ENCODE results near the gene PIK3AP1. TPM values are rescaled to one million over a fixed set of nuclear protein-coding genes. Genes with fewer than 3 reads are reported as not detected.

Gene PIK3AP1
- total and polyA plus RNA-seq, 2 of the 8 experiments (the other 6 are each of a cell fraction or from before 2014, with no cell fraction given): 1.9 to 4.5 TPM

GRCh38 chr10:96764425-96765060, 44.2 kb upstream of the PIK3AP1 start:
- no peak overlapping the region for H2BK15ac ChIP-seq (ENCODE audit: low read length)
- H3K36me3 ChIP-seq (ENCODE audit: control insufficient read depth in 2 of 4, insufficient read depth in 4 of 4, low read length in 3 of 4): no peaks in the 10 kb centered on the region
- no peaks in the 10 kb centered on the region for H3K23me2 ChIP-seq (ENCODE audit: low read depth, low read length)
- H3K4me1 ChIP-seq (replicated peaks in 1 of 4; ENCODE audit: control insufficient read depth in 3 of 4, insufficient read depth in 4 of 4, low read length in 3 of 4): no peaks in the 10 kb centered on the region
- 92% methylated on average over 4 of the region's 4 CpGs; no CpG with 5 or more reads in 1 of the 2 experiments for WGBS, 2 experiments (ENCODE audit: extremely low coverage in 1 of 2, insufficient coverage in 1 of 2, insufficient read length in 1 of 2, insufficient replicate concordance in 2 of 2, low coverage in 1 of 2, low lambda C conversion rate in 2 of 2, missing lambda C conversion rate in 1 of 2)
- no peak overlapping the region for H2BK120ac ChIP-seq (replicated peaks; ENCODE audit: low read depth, low read length)
- no peaks in the 10 kb centered on the region for H3K27me3 ChIP-seq (replicated peaks in 1 of 4; ENCODE audit: control insufficient read depth in 3 of 4, extremely low read depth in 1 of 4, insufficient read depth in 3 of 4, low read length in 3 of 4)
- no peak overlapping the region for H3K23ac ChIP-seq (ENCODE audit: insufficient read length)
- no peak for DNase-seq (ENCODE audit: low read depth in 1 of 2, low spot score in 2 of 2)
- no peak overlapping the region for H3K4me3 ChIP-seq (ENCODE audit: extremely low read depth in 1 of 4, insufficient read depth in 2 of 4, low read depth in 3 of 4, low read length in 4 of 4)
- H4K91ac ChIP-seq (replicated peaks; ENCODE audit: insufficient read length, low read length): no peak overlapping the region
- H3K18ac ChIP-seq (ENCODE audit: extremely low read depth, low read length): no peak overlapping the region
- H3K4ac ChIP-seq (replicated peaks; ENCODE audit: insufficient read length, low read depth, low read length): no peak overlapping the region
- H2AFZ ChIP-seq (ENCODE audit: low read length): 0 out of 2 replicates have a peak overlapping the region, but pooled peaks have one; percentile 18
- no peak overlapping the region for H3K56ac ChIP-seq (replicated peaks; ENCODE audit: insufficient read length, low read depth, low read length)
- H3K14ac ChIP-seq (ENCODE audit: insufficient read length): no peak overlapping the region
- no peaks in the 10 kb centered on the region for H4K20me1 ChIP-seq (replicated peaks in 1 of 2; ENCODE audit: control insufficient read depth in 1 of 2, insufficient read depth in 2 of 2, low read length in 2 of 2)
- FAIRE-seq: no peak
- peak overlapping the region in 1 of 4 experiments; percentile 7; a peak in 1 of 7 replicates for H3K9ac ChIP-seq (replicated peaks in 1 of 4; ENCODE audit: extremely low read depth in 1 of 4, low read depth in 3 of 4, low read length in 3 of 4)
- H3K4me2 ChIP-seq (ENCODE audit: insufficient read depth in 1 of 2, low read depth in 2 of 2, low read length in 2 of 2): no peak overlapping the region
- H3K9me3 ChIP-seq (ENCODE audit: insufficient read depth in 2 of 2, low read depth in 1 of 2, low read length in 1 of 2): peaks cover 4 to 8% of the 10 kb centered on the region in 2 experiments; a peak in 1 of 4 replicates
- no peaks in the 10 kb centered on the region for H3K79me2 ChIP-seq (ENCODE audit: control insufficient read depth in 1 of 2, insufficient read depth in 2 of 2, low read length in 2 of 2)
- H3K79me1 ChIP-seq (ENCODE audit: low read depth, low read length): no peaks in the 10 kb centered on the region
- no peak overlapping the region for H4K8ac ChIP-seq (ENCODE audit: extremely low read depth, insufficient read depth, low read length)
- H2BK20ac ChIP-seq (ENCODE audit: low read length): no peak overlapping the region
- H2BK5ac ChIP-seq (ENCODE audit: low read depth, low read length): no peak overlapping the region
- no peak overlapping the region for H4K5ac ChIP-seq (ENCODE audit: insufficient read length, low read depth, low read length)
- no peak overlapping the region for H3K27ac ChIP-seq (ENCODE audit: low read depth, low read length)
- no peak overlapping the region for H2BK12ac ChIP-seq (ENCODE audit: low read depth, low read length)
- H2AK5ac ChIP-seq (ENCODE audit: low read depth, low read length): no peak overlapping the region
- ChIA-PET CTCF (ENCODE audit: partially characterized antibody) (interaction anchor here (0.5 to 1.0 kb wide), 4 partner anchors 13 to 1029 kb away, joined by 3 to 4 read pairs (median 3); no protein-coding TSS in a partner anchor), POLR2A (ENCODE audit: partially characterized antibody) (no interaction called here)
- TF ChIP-seq EZH2 (IDR thresholded peaks at IDR 0.05; ENCODE audit: low read depth, low read length, severe bottlenecking) (no peak), RXRA (IDR thresholded peaks at IDR 0.05; ENCODE audit: insufficient read depth, low read depth, low read length) (no peak), RAD21 (IDR thresholded peaks at IDR 0.05 in 1 of 2, conservative IDR thresholded peaks at IDR 0.05 in 1 of 2; ENCODE audit: low read depth in 2 of 2, low read length in 2 of 2) (no peak), POLR2AphosphoS5 (IDR thresholded peaks at IDR 0.05; ENCODE audit: low read depth, low read length) (no peak), CEBPB (IDR thresholded peaks at IDR 0.05; ENCODE audit: low read depth, low read length) (no peak), SP2 (IDR thresholded peaks at IDR 0.05; ENCODE audit: low read length) (no peak), RBBP5 (IDR thresholded peaks at IDR 0.05; ENCODE audit: borderline replicate concordance, low read depth, low read length) (no peak), KDM5A (IDR thresholded peaks at IDR 0.05; ENCODE audit: low read length) (no peak), GTF2F1 (IDR thresholded peaks at IDR 0.05; ENCODE audit: borderline replicate concordance, low read depth, low read length) (no peak), RNF2 (IDR thresholded peaks at IDR 0.05; ENCODE audit: borderline replicate concordance, low read depth, low read length, missing control alignments, poor library complexity, severe bottlenecking) (no peak), USF2 (IDR thresholded peaks at IDR 0.05; ENCODE audit: low read length) (no peak)

Data from H1 (cell line).